Cardiac fibroblast (primary cell): ENCODE results near the gene AIRE.

Source experiments
- DNase-seq, 2 donors: peaks; one replicate each; pipeline versions ENCODE4 v3.0.0 to v3.0.0-alpha.2; 2010; ENCODE audit warnings: low read depth in 2 of 2
- H3K4me3 ChIP-seq, 2 donors: replicated peaks in 1 of 2; 1 replicate in 1 of 2; 2 replicates in 1 of 2; pipeline ENCODE4 v1.5.1; 2011; ENCODE audit warnings: low read depth in 2 of 2, low read length in 2 of 2, mild to moderate bottlenecking in 2 of 2, moderate library complexity in 1 of 2
- CTCF ChIP-seq: IDR thresholded peaks from one replicate; pipeline ENCODE4 v1.5.1; 2011; ENCODE audit warnings: low read depth, mild to moderate bottlenecking, low read length, inconsistent platforms

The AIRE gene

GRCh38 chr21:44321846-44322450, 36.3 kb downstream of the AIRE start:
- no peak overlapping the region for H3K4me3 ChIP-seq
- no peak for DNase-seq
- TF ChIP-seq CTCF, result no peak

GRCh38 chr21:44322621-44323325, 37.1 kb downstream of the AIRE start:
- no peak for TF ChIP-seq CTCF
- DNase-seq, result no peak
- no peak overlapping the region for H3K4me3 ChIP-seq

GRCh38 chr21:44323591-44323990, 37.9 kb downstream of the AIRE start:
- no peak overlapping the region for H3K4me3 ChIP-seq
- TF ChIP-seq CTCF, result no peak

GRCh38 chr21:44324106-44324853, 38.6 kb downstream of the AIRE start:
- TF ChIP-seq CTCF, result no peak
- H3K4me3 ChIP-seq, result no peak overlapping the region
- DNase-seq, result no peak

More at GRCh38 chr21:44323591-44323990, 37.9 kb downstream of the AIRE start:
- DNase-seq, result no peak

GRCh38 chr21:44324854-44325107, 39.1 kb downstream of the AIRE start:
- no peak for DNase-seq
- TF ChIP-seq CTCF, result no peak
- H3K4me3 ChIP-seq, result no peak overlapping the region

GRCh38 chr21:44325386-44326271, 40.0 kb downstream of the AIRE start:
- no peak overlapping the region for H3K4me3 ChIP-seq
- TF ChIP-seq CTCF, result no peak
- no peak for DNase-seq
